C4-2B (cell line): Measurements from ENCODE around the gene CYCS.

Experiments used
- ZFX ChIP-seq: fragments of 450-650 bp; IDR thresholded peaks from 2 replicates; pipeline ENCODE4 v1.6.1; 2017
- TF ChIP-seq, protein P1 (sequence below): fragments of 450-650 bp; conservative IDR thresholded peaks from 2 replicates; pipeline ENCODE4 v1.5.1; 2017; ENCODE audit warnings: mild to moderate bottlenecking

- TF ChIP-seq, protein P1, sequence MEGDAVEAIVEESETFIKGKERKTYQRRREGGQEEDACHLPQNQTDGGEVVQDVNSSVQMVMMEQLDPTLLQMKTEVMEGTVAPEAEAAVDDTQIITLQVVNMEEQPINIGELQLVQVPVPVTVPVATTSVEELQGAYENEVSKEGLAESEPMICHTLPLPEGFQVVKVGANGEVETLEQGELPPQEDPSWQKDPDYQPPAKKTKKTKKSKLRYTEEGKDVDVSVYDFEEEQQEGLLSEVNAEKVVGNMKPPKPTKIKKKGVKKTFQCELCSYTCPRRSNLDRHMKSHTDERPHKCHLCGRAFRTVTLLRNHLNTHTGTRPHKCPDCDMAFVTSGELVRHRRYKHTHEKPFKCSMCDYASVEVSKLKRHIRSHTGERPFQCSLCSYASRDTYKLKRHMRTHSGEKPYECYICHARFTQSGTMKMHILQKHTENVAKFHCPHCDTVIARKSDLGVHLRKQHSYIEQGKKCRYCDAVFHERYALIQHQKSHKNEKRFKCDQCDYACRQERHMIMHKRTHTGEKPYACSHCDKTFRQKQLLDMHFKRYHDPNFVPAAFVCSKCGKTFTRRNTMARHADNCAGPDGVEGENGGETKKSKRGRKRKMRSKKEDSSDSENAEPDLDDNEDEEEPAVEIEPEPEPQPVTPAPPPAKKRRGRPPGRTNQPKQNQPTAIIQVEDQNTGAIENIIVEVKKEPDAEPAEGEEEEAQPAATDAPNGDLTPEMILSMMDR: peak; percentile 21
- no peak for TF ChIP-seq ZFX
Measured at GRCh38 chr7:25148772-25149575, 23.9 kb upstream of the CYCS start.
